DMS153 treated with DMSO at 0.1 percent for 48 hours (cell line): ENCODE results near the gene RAB3D.

ENCODE experiments used
- DNase-seq: peaks from one replicate; lab custom pipeline; 2025; ENCODE audit not compliant: unreplicated experiment; lab: John Stamatoyannopoulos, UW

Gene RAB3D

DNA sequence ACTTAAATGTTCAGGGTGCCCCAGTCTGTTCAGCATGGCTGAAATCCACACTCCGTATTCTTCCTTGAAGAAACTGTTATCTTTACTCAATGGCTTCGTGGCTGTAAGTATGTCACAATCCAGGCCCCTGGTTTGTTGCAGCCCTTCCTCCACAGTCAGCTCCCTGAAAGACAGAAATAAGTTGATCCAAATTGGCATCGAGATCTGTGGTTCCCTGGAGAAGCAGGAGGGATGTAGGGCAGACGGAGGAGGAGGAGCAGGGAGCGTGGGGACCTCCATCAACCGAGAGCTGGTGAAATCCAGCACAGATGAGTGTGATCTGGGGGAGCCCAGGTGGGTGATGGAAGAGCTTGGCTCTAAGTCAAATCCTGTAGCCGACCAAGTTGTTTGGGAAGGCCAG, 43.2 kb downstream of the RAB3D start:
- DNase-seq: no peak

DNA sequence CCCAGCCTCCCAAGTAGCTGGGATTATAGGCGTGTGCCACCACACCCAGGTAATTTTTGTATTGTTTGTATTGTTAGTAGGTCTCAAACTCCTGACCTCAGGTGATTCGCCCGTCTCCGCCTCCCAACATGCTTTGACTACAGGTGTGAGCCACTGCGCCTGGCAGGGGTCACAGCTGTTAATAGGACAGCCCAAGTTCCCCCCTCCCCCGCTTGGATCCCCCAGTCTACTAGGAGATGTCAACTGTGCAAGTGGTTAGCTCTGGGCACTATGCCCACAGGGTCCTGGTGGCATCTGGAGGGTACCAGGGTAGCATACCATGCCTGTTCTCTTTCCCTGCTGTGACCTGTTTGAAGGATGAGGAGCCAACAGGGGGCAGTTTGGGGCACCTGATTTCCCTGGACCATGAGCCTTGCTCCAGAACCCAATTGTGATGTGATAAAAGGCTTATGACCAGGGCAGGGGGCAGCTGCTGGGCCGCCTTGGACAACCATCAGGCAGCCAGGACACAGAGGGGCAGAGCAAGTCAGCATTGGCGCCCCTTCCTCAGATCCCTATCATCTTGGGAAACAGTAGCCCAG, 43.7 kb downstream of the RAB3D start, which contains the start of gene TSPAN16:
Gene TSPAN16, plus strand, starts transcription at position 496 of the 581 bp plus-strand sequence. CDS start 138 bp downstream, outside the sequence.
- no peak for DNase-seq

DNA sequence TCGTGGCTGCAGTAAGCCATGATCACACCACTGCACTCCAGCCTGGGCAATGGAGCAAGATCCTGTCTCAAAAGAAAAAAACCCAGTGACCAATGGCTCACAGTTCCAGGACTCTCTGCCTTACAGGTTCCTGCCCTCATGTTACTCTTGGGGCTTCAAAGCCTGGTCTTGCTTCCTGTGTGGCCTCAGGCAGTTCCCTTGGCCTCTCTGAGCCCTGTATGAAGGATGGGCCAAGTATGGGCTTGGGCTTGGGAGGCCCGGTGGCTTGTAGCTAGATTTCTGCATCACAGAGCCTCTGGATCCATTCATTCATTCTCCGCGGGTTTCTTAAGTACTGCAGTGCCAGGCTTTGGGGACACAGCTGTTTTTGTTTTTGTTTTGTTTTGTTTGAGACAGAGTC, 44.3 kb downstream of the RAB3D start:
- DNase-seq: no peak

DNA sequence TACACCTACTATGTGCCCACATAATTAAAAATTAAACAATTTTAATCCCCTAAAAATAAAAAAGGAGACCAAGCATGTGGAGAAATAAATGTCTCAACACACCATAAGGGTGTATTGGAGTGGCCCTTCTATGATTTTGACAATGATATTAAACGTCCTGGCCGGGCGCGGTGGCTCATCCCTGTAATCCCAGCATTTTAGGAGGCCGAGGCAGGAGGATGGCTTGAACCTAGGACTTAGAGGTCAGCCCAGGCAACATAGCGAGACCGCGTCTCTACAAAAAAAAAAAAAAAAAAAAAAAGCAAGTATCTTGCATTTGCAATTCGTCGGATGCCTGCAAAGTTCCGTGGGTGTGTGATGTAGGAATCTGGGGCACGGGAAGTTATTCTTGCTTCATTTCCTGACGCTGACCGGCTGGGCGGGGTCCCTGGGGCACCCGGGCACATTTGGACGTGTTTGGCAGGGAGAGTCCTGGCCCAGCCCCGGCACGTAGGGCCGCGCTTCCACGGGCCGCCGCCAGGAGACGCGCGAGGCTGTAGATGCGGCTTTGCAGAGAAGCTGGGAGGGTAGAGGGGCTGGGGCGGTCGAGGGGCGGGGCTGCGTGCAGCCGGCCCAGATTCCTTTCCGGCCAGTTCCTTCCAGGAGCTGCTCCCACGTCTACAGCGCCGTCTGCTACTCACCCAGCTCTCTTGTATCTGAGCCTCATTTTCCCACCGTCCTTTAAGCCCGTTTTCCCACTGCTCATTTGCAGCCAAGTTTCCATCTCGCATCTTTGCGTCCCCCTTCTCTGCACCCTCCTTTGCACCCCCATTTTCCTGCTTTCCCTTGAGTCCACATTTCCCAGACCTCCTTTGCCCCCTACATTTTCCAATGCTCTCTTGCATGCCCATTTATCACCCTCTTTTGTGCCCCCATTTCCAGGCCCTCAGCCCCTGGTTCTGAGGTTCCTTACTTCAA, 45.7 kb downstream of the RAB3D start:
- DNase-seq: peak; percentile 88

DNA sequence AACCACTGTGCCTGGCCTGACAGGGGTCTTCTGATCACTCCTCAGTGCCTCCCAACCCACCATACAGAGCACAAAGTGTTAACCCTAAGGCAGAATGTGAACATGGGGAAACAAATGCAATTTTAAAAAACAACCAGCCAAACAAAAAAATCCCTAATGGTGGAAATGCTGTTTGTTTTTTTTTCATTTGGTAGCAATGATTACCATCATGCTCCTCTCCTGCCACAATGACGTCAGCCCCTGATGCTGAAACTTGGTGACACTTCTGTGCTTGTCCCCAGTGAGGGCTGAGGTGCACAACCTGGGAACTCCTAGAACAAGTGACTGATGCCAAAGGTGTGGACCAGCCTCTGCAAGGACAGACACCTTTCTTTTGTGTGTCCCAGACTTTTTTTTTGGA, 47.5 kb downstream of the RAB3D start:
- no peak for DNase-seq

DNA sequence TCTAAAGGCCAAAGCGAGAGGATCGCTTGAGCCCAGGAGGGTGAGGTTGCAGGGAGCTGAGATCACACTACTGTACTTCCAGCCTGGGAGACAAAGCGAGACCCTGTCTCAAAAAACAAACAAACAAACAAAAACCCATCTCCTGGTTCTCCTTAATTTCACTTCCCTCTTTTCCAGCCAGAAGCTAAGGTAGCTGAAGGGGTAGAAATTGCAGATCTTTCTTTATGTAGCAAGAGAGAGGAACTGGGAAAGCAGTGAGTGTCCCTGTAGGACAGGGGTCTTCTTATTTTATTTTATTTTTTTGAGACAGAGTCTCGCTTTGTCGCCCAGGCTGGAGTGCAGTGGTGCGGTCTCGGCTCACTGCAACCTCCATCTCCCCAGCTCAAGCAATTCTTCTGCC, 48.0 kb downstream of the RAB3D start:
- DNase-seq: no peak

DNA sequence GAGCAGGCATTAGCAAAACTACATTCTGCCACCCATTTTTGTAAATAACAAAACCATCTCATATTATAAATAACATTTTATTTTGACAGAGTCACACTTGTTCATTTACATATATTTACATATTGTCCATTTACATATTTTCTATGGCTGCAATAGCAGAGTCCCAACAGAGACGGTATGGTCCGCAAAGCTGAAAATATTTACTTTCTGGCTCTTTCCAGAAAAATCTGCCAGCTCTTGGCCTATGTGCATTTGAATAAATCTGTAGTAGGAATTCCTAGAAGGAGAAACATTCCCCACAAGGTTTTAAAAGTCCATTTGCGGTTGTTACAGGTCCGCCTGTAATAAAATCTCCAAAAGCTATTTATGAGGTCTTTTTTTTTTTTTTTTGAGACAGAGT, 49.2 kb downstream of the RAB3D start:
- no peak for DNase-seq

DNA sequence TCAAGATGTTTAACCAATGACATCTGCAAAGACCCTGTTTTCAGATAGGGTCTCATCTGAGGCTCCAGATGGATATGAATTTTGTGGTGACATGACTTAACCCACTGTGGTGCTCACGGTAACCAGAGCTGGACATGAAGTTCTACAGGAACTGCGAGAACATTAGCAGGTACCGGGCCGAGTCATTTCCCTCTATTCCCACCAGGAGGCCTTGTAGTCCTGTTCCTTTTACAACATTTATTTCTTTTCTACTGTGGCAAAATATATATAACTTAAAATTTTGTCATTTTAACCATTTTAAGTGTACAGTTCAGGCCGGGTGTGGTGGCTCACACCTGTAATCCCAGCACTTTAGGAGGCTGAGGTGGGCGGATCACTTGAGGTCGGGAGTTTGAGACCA, 51.1 kb downstream of the RAB3D start:
- DNase-seq: no peak

DNA sequence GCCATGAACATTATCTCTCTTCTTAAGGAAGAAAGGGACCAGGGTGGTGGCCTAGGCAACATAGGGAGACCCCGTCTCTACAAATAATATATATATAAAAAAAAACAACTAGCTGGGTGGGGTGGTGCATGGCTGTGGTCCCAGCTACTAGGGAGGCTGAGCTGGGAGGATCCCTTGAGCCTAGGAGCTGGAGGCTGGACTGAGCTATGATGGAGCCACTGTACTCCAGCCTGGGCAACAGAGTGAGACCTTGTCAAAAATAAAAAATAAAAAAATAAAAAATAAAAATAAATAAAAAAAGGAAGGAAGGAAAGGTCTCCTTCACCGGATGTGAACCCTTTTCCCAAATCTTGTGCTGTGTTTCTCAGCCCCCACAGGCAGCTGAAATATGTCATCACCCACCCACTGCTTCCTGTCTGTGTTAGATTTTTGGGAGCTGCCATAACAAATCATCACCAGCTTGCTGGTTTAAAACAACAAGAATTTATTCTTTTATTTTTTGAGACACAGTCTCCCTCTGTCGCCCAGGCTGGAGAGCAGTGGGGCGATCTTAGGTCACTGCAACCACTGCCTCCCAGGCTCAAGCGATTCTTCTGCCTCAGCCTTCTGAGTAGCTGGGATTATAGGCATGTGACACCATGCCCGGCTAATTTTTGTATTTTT, 53.0 kb downstream of the RAB3D start:
- no peak for DNase-seq

DNA sequence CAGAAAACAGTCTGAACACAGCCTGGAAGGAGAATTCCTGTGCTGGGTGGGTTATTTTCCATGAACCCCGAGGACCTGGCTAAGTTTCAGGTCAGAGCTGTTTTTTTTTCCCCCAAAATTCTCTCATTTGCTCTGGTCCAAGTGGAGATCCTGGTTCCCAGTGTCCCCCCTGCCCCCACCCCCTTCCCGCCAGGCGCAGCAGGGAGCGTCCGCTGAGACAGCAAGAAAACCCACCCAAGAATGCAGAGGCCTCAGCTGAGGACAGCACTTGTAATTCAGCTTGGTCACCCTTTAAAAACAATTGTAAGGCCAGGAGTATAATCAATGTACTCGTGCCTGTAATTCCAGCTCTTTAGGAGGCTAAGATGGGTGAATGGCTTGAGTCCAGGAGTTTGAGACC, 54.9 kb downstream of the RAB3D start:
- no peak for DNase-seq

DNA sequence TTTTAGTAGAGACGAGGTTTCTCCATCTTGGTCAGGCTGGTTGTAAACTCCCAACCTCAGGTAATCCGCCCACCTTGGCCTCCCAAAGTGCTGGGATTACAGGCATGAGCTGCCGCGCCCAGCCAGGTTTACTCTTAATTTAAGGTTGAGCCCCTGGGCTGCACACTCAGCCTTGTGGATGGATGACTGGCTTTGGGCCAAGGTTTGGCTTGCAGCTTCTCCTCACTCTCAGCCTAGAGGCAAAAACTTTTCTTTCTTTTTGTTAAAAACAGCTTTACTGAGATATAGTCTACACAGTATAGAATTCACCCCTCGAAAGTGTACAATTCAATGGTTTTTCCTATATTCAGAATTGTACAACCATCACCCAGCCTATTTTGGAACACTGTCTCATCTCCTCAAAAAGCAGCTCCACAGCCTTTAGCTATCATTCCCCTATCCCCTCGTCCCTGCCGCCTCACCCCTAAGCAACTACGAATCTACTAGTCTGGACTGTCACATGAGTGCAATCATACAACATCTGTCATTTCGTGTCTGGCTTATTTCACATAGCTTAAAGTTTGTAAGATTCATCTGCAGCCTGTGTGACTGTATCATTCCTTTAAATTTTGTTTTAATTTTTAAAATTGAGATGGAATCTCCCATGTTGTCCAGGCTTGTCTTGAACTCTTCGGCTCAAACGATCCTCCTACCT, 58.0 kb downstream of the RAB3D start:
- no peak for DNase-seq

DNA sequence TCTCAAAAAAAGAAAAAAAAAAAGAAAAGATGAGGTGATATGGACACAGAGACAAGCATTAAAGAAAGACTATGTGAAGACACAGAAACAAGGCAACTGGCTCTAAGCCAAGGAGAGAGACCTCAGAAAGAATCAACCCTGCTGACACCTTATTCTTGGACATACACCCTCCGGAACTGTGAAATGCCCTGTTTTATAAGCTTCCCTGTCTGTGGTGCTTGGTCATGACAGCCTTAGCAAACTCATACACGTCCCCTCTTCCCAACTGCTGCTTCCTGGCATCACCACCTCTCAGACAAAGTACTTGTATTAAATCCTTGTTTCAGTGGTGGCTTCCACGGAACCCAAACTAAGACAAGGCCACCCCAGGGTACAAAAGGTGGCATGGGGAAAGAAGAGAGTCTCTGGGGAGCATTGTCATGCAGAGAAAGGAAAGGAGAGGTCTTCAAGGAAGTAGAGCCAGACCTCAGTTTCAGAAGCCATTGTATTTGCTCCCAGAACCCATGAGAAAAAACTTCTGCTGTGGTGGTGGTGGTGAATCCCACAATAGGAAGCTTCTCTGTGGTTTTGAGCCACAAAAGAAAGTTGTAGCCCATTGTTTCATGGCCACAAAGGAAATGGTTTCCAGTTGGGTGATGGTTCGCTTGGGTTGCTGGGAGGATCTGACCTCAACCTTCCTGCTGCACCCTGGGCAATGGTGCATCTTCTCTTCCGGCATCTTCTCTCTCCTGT, 59.8 kb downstream of the RAB3D start:
- DNase-seq: no peak

DNA sequence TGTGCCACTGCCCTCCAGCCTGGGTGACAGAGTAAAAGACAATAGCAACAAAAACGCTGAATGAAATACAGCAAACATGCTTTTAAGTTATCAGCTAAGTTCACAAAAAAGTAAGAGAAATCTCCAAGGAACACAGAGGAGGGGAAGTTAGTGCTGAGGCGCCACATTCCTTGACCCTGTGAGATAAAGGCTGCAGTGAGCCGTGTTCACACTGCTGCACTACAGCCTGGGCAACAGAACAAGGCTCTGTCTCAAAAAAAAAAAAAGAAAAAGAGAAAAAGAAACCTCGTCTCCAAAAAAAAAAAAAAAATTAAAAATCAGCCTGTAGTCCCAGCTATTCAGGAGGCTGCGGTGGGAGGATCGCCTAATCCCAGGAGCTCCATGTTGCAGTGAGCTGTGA, 60.8 kb downstream of the RAB3D start:
- no peak for DNase-seq

DNA sequence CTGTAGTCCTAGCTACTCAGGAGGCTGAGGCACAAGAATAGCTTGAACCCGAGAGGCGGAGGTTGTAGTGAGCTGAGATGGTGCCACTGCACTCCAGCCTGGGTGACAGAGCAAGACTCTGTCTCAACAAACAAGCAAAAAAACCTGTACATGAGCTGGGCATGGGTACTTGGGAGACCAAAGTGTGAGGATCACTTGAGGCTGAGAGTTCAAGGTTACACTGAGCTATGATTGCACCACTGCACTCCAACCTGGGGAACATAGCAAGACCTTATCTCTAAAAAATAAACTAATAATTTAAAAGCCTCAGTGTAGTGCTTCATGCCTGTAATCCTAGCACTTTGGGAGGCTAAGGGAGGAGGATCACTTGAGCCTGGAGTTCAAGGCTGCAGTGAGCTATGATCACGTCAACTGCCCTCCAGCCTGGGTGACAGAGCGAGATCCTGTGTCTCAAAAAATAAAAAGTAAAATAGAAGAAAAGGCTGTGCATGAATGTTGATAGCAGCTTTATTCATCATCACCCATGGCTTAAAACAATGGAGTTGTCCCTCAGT, 64.8 kb downstream of the RAB3D start:
- no peak for DNase-seq

DNA sequence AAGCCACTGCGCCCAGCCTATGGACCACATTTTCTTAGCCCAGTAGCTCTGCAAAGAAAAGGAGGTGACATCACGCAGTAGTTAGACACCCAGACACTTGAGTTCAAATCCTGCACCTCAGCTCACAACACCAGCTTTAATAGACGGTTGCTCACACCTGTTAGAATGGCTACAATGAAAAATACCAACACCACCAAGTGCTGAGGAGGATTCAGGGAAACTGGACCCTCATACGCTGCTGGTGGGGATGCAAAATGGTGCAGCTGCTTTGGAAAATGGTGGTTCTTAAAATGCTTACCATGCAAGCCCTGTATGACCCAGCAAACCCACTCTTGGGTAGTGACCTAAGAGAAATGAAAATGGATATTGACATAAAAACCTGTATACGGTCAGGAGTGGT, 65.5 kb downstream of the RAB3D start:
- no peak for DNase-seq

DNA sequence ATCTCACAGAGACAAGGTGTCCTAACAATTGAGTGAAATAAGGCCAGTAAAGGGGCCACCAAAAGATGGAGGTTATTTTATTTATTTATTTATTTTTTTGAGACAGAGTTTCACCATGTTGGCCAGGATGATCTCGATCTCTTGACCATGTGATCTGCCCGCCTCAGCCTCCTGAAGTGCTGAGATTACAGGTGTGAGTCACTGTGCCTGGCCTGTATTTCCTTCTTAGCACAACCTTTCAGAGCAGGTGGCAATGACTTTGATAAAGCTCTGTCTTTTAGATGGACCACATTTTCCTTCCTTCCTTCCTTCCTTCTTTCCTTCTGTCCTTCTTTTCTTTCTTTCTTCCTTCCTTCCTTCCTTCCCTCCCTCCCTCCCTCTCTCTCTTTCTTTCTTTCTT, 66.2 kb downstream of the RAB3D start:
- DNase-seq: no peak
